ENCODE data around the gene ARRDC2. TPM values are rescaled to one million over a fixed set of nuclear protein-coding genes. Genes with fewer than 3 reads are reported as not detected.

Gene ARRDC2
- total RNA-seq, 1 experiment from 2014 or later: 15.5 TPM

GRCh38 chr19:18007044-18007916 lies 690 bp upstream of the ARRDC2 start:
- ChIA-PET POLR2A (ENCODE audit: unreplicated experiment) (no interaction called here), CTCF (interaction anchor here (0.6 kb wide), 1 partner anchor 51 kb away, joined by 3 read pairs; no protein-coding TSS in a partner anchor)
- Histone ChIP-seq H3K36me3 (ENCODE audit: low read depth) (peaks cover 27% of the 10 kb centered on the region), H2AFZ (no peak overlapping the region), H3K4me2 (peak overlapping the region; percentile 71), H3K27me3 (ENCODE audit: insufficient read depth, low read depth) (no peaks in the 10 kb centered on the region), H3K9me2 (ENCODE audit: insufficient read depth) (no peaks in the 10 kb centered on the region), H3K79me2 (ENCODE audit: low read depth) (peaks cover 23% of the 10 kb centered on the region), H4K20me1 (ENCODE audit: insufficient read depth) (peaks cover 32% of the 10 kb centered on the region), H3K9me3 (ENCODE audit: insufficient read depth, low read depth) (no peaks in the 10 kb centered on the region), H3K4me1 (replicated peaks; ENCODE audit: insufficient read depth) (peaks cover 9% of the 10 kb centered on the region; the same call in 1 of the 2 replicates), H3K4me3 (peak overlapping the region; percentile 29), H3F3A (ENCODE audit: insufficient read depth, low read depth) (peaks cover 34% of the 10 kb centered on the region), H3K27ac (no peak overlapping the region)
- BruUV-seq (replicated peaks): no TSS peak
- DNase-seq: peak; percentile 63 to 80
- intact Hi-C loops (cut with micrococcal nuclease; ENCODE audit: unreplicated experiment): loop anchor here (1.0 to 5.0 kb wide), 5 partner anchors 51 to 410 kb away; partner anchors contain the start of genes IFI30 and SSBP4
- TF ChIP-seq CTCF (conservative IDR thresholded peaks at IDR 0.05): peak; percentile 98
- no peak for TF ChIP-seq EZH2 (IDR thresholded peaks at IDR 0.05; ENCODE audit: low read depth)

- TF ChIP-seq CTCF (conservative IDR thresholded peaks at IDR 0.05): no peak
- no peak for TF ChIP-seq EZH2 (IDR thresholded peaks at IDR 0.05; ENCODE audit: low read depth)
These were observed 844 bp downstream of the ARRDC2 start for GRCh38 chr19:18008814-18009213.

GRCh38 chr19:18009412-18010066 lies 1.6 kb downstream of the ARRDC2 start:
- Histone ChIP-seq H2AFZ (no peak overlapping the region), H3K4me3 (no peak overlapping the region), H3F3A (ENCODE audit: insufficient read depth, low read depth) (peaks cover 47% of the 10 kb centered on the region), H3K36me3 (ENCODE audit: low read depth) (peaks cover 37% of the 10 kb centered on the region), H3K4me1 (replicated peaks; ENCODE audit: insufficient read depth) (peaks cover 7% of the 10 kb centered on the region; the same call in 1 of the 2 replicates), H4K20me1 (ENCODE audit: insufficient read depth) (peaks cover 32% of the 10 kb centered on the region), H3K9me2 (ENCODE audit: insufficient read depth) (no peaks in the 10 kb centered on the region), H3K4me2 (no peak overlapping the region), H3K79me2 (ENCODE audit: low read depth) (peaks cover 9% of the 10 kb centered on the region), H3K27ac (no peak overlapping the region), H3K27me3 (ENCODE audit: insufficient read depth, low read depth) (no peaks in the 10 kb centered on the region), H3K9me3 (ENCODE audit: insufficient read depth, low read depth) (no peaks in the 10 kb centered on the region)
- TF ChIP-seq CTCF (conservative IDR thresholded peaks at IDR 0.05) (no peak), EZH2 (IDR thresholded peaks at IDR 0.05; ENCODE audit: low read depth) (no peak)
- no TSS peak for BruUV-seq (replicated peaks)
- ChIA-PET POLR2A (ENCODE audit: unreplicated experiment) (interaction anchor here (0.7 kb wide), 1 partner anchor 151 kb away, joined by 4 read pairs; no protein-coding TSS in a partner anchor), CTCF (no interaction called here)
- no peak for DNase-seq
- intact Hi-C loops (cut with micrococcal nuclease; ENCODE audit: unreplicated experiment): loop anchor here (5.0 kb wide), 3 partner anchors 148 to 408 kb away; partner anchors contain the start of genes IFI30 and SSBP4

More at GRCh38 chr19:18008814-18009213, 844 bp downstream of the ARRDC2 start:
- H4K20me1 ChIP-seq (ENCODE audit: insufficient read depth): peaks cover 32% of the 10 kb centered on the region
- H3K4me3 ChIP-seq: no peak overlapping the region
- POLR2A ChIA-PET (ENCODE audit: unreplicated experiment): no interaction called here
- BruUV-seq (replicated peaks): no TSS peak
- peaks cover 48% of the 10 kb centered on the region for H3F3A ChIP-seq (ENCODE audit: insufficient read depth, low read depth)
- no peak overlapping the region for H3K27ac ChIP-seq
- no peak overlapping the region for H3K4me2 ChIP-seq
- DNase-seq: no peak
- H3K4me1 ChIP-seq (replicated peaks; ENCODE audit: insufficient read depth): peaks cover 7% of the 10 kb centered on the region; the same call in 1 of the 2 replicates
- no peaks in the 10 kb centered on the region for H3K9me2 ChIP-seq (ENCODE audit: insufficient read depth)
- H2AFZ ChIP-seq: no peak overlapping the region
- H3K9me3 ChIP-seq (ENCODE audit: insufficient read depth, low read depth): no peaks in the 10 kb centered on the region
- H3K36me3 ChIP-seq (ENCODE audit: low read depth): peaks cover 34% of the 10 kb centered on the region
- CTCF ChIA-PET: interaction anchor here (0.6 kb wide), 2 partner anchors 15 to 175 kb away, joined by 3 to 4 read pairs; no protein-coding TSS in a partner anchor
- no peaks in the 10 kb centered on the region for H3K27me3 ChIP-seq (ENCODE audit: insufficient read depth, low read depth)
- intact Hi-C loops (cut with micrococcal nuclease; ENCODE audit: unreplicated experiment): loop anchor here (5.0 kb wide), 3 partner anchors 148 to 408 kb away; partner anchors contain the start of genes IFI30 and SSBP4
- H3K79me2 ChIP-seq (ENCODE audit: low read depth): peaks cover 11% of the 10 kb centered on the region

All from PC-9 (cell line).